ENCODE data around the gene PPP2R2C.

The PPP2R2C gene

DNA sequence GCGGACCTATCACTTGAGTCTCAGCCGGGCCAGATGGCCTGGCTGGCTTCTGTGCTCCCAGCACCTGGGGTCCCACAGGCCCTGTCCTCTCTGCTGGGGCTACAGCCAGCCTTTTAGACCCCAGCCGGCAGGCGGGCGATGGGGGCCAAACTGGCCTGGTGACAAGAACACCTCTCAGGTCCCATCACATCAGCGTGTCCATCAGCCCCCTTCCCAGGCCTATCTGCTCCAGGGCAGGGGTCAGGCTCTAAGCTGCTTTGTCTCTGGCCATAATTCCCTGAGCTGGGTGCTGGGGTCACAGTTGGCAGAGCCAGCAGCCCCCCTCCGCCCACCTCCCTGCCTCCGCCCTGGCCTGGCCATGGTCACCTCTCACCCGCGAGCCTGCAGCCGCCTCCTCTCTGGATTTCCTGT is 77.7 kb downstream of the PPP2R2C start:
- no peak for DNase-seq

GRCh38 chr4:6393544-6394475 is 78.6 kb downstream of the PPP2R2C start:
- no peak for DNase-seq

GRCh38 chr4:6393066-6393465 is 79.3 kb downstream of the PPP2R2C start:
- no peak for DNase-seq

DNA sequence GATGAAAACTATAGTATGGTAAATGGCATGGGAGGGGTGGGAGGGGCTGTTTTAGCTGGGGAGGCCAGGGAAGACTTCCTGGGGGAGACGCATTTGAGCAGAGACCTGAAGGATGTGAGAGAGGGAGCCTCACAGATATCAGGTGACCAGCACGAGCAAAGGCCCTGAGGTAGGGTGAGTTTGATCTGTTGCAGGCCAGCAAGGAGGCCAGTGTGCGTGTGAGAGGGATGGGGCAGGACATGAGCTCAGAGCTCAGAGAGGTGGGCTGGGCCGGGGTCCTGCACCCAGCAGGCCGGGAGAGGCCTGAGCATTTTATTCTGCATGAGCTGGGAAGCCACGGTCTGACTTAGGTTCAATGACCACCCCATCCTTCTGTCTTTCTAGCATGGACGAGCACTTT is 80.0 kb downstream of the PPP2R2C start:
- DNase-seq = no peak

- DNase-seq = no peak
These were observed 80.6 kb downstream of the PPP2R2C start for GRCh38 chr4:6391852-6392188.

- no peak for DNase-seq
These were observed 81.1 kb downstream of the PPP2R2C start for GRCh38 chr4:6391186-6391851.

DNA sequence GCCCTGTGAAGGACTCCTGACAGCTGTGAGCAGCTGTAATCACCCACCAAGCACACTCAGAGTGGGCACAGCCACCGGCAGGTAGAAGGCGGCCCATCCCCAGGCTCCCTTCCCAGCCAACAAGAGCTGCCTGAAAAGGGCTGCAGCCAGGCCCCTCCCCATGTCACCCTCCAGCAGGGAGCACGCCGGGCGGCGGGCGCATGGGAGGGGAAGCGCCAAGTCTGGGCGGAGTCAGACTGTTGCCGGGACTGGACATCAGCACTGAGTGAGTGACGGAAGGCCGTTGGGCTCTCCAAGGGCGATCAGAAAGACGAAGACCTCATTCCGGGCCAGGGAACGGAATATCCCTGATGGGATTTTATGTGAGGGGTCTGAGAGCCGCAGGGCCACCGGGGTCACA is 82.1 kb downstream of the PPP2R2C start:
- DNase-seq = no peak

- no peak for DNase-seq
These were observed 83.1 kb downstream of the PPP2R2C start for GRCh38 chr4:6389142-6389825.

GRCh38 chr4:6388713-6389112 is 83.7 kb downstream of the PPP2R2C start:
- DNase-seq = no peak

GRCh38 chr4:6387946-6388345 is 84.5 kb downstream of the PPP2R2C start:
- no peak for DNase-seq

- DNase-seq = no peak
These were observed 86.3 kb downstream of the PPP2R2C start for GRCh38 chr4:6386091-6386490.

DNA sequence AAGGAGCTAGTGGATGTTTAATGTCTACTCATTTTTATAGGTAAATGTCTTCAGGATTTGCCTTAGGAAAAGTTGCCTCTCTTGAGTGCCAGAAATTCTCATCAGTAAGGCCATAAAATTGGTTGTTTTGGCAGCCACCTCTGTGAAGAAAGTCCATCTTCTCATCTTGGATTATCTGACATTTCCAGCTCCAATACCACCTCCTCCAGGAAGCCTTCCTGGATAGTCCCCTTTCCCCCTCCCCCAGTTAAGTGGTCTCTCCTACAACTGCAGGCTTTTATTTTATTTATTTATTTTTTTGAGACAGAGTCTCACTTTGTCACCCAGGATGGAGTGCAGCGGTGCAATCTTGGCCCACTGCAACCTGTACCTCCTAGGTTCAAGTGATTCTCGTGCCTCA is 87.1 kb downstream of the PPP2R2C start:
- no peak for DNase-seq

DNA sequence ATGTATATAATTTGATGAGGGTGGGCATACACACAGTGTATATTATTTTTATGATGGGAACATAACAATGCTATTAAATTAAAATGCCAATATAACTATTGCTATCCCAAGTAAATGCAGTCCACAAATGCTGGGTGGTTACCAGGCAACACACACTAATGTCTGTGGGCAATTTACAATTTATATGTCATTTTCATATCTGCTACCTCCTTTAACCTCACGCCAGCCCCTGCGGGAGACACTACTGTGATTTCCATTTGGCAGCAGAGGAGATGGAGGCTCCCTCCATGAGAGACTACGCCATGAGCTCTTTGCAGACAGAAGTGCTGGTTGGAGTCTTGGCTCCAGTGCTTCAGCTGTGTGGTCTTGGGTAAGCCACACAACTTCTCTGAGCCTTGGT is 87.9 kb downstream of the PPP2R2C start:
- no peak for DNase-seq

DNA sequence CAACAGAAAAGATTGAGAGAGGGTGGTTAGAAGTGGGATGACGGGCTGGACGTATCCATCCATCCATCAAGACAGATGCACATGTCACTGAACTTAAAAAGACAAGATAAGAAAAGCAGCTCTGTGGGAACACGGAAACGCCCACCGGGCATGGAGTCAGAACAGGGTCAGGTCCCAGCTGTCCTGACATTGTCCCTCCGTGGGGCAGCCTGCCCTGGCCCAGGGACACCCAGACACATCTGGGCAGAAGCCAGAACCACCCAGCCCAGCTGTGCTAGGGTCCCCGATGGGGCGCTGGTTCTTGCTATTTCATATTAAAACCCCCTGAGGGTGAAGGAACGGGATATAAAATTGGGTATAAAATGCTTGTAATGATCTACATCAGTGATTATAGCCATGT is 88.5 kb downstream of the PPP2R2C start:
- no peak for DNase-seq

DNA sequence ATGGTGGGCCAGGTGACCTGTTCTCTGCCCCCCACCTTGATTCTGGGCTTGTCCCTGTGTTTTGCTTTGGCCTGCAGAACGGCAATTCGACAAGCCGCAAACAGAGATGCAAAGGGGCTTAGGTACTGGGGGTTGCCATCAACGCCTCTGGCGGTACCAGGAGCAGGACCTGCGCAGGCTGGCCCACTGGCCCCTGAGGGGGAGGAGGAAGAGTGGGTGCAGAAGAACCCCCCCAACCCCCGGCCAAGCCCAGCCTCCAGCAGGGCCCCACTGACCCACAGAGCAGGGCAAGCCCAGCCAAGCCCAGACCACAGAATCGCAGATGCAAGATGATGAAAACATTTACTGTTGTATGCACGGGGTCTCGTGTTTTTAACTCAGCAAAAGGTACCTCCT is 89.4 kb downstream of the PPP2R2C start:
- DNase-seq = no peak

DNA sequence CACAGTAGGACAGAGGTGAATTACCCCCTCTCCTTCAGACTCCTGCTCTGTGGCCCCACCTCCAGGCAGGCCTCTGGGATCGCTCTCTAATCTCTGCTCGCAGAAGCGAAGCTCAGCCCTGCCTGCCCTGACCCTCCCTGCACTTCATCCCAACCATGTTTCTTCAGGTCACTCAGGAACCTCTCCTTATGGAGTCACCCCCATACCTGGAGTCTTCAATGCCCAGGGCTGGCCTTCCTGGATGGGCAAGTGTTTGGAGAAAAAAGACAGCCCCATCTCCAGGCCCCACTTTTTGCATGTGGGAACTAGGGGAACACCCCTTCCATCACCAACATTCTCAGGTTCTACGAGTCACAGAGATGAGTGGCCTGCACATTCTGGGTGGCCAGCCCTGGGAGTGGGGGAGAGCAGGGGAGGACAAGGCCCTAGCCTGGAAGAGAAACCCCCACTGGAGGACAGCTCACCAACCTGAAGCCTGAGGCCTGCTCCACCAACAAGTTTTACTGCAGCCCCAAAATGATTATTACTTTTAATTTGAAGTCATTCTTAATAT is 90.8 kb downstream of the PPP2R2C start:
- no peak for DNase-seq

DNA sequence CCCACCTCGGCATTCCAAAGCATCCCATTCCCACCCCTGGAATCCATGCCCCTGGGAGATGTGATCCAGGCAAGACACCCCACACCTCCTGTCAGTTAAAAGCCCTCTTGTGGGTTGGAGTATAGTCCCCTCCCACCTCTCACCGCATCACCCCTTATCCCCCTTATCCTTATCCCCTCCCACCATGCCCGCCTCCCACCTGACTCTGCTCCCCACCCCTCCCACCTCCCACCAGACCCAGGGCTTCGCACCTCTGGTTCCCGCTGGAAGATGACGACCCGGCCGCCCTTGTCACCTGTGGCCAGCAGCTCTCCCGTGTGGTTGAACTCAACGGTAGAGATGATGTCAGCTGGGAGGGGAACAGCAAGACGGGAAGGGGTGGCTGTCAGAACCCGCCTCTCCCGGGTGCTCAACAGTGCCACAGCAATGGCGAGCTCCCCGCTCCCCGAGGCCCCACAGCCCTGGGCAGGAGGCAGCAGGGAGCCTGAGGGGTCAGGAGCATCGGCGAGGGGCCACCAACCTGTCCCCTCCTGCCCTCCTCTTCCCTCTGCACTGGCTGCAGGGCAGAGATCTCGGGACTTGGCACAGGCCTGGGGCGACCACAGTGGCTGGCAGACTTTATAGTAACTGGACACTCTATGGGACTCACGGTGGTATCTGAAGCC is 91.5 kb downstream of the PPP2R2C start:
- DNase-seq = no peak

DNA sequence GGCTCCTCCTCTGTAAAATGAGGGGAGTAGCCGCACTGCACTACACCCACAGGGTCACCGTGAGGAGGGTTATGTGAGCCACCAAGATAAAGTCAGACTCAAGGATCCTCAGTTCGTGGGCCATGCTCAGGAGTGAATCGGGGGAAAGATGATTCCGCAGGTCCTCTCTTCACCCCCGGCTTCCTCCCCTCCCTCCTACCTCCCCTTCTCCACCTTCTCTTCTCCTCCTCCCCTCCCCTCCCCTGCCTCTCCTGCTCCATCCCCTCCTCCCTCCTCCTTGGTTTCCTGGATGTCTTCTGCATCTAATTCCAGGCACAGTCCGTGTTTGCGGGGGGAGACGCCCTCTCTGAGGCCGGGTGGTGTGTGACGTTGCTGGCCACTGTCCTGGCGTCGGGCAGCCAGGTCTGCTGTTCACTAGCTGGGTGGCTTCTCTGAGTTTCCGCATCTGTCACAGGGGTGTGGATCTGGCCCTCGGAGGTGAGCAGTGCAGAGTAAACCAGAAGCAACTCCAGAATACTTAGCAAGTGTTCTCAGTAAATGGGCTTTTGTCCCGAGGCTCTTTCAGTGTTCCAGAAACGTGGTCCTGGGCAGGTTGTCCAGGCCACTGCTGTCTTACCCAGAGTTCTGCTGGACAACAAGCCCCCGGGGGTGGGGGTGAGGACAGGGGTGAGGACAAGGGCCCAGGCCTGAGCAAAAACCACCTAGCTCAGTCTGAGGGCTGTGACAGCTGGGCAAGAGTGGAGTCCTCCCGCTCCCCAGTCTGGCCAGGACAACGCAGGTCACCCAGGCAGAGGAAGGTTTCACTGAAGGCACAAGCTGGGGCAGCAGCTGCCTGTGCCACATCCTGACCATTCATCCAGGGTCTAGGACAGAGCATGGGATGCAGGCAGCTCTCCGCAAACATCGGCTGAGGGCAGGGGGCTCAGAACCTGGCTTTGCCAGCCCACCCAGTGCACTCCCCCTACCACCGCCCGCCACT is 92.4 kb downstream of the PPP2R2C start:
- DNase-seq = no peak

- no peak for DNase-seq
These were observed 93.6 kb downstream of the PPP2R2C start for GRCh38 chr4:6378493-6379445.

All from activated gamma-delta T cell treated with Interleukin-2 at 50 U/mL for 16 hours (primary cell).